Measurements from ENCODE around the gene GALNT5. TPM values are rescaled to one million over a fixed set of nuclear protein-coding genes. Genes with fewer than 3 reads are reported as not detected.

Gene GALNT5
- total RNA-seq, 1 donor from 2014 or later: 0.11 TPM

DNA sequence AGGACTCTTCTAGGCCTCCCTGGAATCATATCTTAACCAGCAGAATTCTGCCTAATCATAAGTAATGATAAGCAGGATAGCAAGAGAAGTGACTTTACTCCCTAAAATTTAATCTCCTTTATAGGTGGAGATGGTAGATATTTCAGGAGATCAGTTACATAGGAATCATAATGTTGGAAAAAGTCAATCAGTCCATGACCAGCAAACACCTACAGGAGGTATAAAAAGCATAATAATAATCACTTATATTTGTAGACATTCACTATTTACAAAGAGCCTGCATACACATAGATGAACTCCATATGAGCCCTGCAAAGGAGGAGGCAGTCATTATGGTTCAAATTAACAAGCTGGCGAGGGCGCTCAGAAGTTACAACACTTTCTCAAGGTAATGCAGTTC lies 2.5 kb downstream of the GALNT5 start:
- Histone ChIP-seq H3K9me3 (no peaks in the 10 kb centered on the region), H3K4me1 (peaks cover 0 to 10% of the 10 kb centered on the region in 2 donors), H3K36me3 (no peaks in the 10 kb centered on the region), H3K4me3 (no peak overlapping the region), H3K27me3 (no peaks in the 10 kb centered on the region), H3K27ac (peak overlapping the region in 1 of 2 donors; percentile 64)
- no peak for DNase-seq (ENCODE audit: low spot score in 2 of 2)
- TF ChIP-seq, protein P1, sequence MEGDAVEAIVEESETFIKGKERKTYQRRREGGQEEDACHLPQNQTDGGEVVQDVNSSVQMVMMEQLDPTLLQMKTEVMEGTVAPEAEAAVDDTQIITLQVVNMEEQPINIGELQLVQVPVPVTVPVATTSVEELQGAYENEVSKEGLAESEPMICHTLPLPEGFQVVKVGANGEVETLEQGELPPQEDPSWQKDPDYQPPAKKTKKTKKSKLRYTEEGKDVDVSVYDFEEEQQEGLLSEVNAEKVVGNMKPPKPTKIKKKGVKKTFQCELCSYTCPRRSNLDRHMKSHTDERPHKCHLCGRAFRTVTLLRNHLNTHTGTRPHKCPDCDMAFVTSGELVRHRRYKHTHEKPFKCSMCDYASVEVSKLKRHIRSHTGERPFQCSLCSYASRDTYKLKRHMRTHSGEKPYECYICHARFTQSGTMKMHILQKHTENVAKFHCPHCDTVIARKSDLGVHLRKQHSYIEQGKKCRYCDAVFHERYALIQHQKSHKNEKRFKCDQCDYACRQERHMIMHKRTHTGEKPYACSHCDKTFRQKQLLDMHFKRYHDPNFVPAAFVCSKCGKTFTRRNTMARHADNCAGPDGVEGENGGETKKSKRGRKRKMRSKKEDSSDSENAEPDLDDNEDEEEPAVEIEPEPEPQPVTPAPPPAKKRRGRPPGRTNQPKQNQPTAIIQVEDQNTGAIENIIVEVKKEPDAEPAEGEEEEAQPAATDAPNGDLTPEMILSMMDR (IDR thresholded peaks at IDR 0.05): no peak
- intact Hi-C loops (cut with DNase I): loop anchor here (10.0 kb wide), 1 partner anchor 925 kb away; the partner anchor contains the start of gene NR4A2

DNA sequence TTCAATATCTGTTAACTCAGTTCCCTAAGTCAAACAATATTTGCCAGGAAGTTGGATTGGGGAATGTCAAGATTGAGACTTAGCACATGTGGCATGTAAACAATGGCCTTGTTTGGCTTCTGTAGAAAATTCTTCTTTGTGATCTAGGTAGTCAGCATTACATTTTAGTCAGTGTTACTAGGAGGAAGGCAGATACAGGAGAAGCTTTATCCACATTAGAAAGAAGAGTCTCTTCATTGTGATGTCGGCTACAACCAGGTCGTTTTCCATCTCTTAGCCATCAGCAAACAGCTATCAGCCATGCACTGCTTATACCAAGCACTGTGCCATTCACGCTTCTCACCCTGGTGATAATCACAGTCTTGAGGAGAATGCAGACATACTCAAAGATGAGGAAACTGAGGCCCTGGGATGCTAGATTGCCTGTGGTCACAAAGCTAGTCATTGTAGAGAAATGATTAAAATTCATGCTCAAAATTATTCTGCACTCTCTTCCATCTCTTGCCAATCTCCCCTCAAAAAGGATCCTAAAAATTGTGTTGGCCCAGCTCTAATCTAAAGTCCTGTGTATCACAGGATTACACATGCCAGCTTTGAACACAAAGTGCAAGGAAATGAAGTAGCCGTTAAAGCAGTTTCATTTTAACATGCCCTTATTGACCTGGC lies 3.2 kb downstream of the GALNT5 start:
- Histone ChIP-seq H3K36me3 (no peaks in the 10 kb centered on the region), H3K27me3 (no peaks in the 10 kb centered on the region), H3K27ac (peak overlapping the region; percentile 41 to 64), H3K9me3 (no peaks in the 10 kb centered on the region), H3K4me3 (peak overlapping the region in 1 of 2 donors; percentile 44), H3K4me1 (peaks cover 0 to 10% of the 10 kb centered on the region in 2 donors)
- TF ChIP-seq, protein P1 (IDR thresholded peaks at IDR 0.05): no peak
- intact Hi-C loops (cut with DNase I): no loop called here
- no peak for DNase-seq (ENCODE audit: low spot score in 2 of 2)

DNA sequence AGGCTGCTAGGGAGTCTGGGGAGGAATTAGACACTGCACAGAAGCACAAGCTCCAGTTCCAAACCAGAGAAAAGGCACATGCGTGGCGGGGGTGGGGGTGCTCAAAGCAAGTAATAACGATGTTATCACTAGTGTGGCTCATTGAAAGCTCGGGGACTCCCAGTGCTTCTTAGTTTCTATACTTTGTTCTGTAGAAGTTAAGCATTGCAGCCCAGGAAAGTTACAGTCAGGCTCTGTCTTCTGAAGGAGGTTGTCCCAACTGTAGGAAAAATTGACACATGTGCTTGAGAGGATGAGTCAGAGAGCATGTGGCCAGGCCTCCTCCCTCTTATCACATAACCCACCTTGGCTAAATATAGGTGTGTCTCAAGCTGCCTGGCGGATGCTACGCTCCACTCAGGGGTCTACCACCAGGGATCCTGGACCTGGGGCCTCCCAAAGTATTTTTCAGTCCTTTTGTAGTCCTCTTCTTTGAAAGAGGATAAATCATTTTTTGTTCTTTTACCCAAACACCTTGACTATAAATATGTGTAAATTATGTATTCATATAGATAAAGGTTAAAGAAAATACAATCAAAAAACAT lies 3.8 kb downstream of the GALNT5 start:
- Histone ChIP-seq H3K27ac (peak overlapping the region; percentile 41 to 64), H3K4me1 (peaks cover 0 to 10% of the 10 kb centered on the region in 2 donors), H3K36me3 (no peaks in the 10 kb centered on the region), H3K9me3 (no peaks in the 10 kb centered on the region), H3K4me3 (peak overlapping the region in 1 of 2 donors; percentile 44), H3K27me3 (no peaks in the 10 kb centered on the region)
- TF ChIP-seq, protein P1 (IDR thresholded peaks at IDR 0.05): no peak
- DNase-seq (ENCODE audit: low spot score in 2 of 2): no peak
- intact Hi-C loops (cut with DNase I): no loop called here

DNA sequence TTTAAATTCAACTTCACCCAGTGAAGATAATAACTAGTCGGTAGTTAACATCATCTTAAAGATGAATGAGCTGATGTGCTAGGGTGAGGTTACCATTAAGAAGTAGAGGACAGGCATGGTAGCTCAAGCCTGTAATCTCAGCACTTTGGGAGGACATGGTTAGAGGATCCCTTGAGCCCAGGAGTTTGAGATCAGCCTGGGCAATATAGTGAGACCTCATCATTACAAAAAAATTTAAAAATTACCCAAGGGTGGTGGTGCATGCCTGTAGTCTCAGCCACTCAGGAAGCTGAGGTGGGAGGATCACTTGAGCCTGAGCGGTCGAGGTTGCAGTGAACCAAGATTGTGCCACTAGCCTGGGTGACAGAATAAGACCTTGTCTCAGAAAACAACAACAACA lies 4.7 kb downstream of the GALNT5 start:
- H3K9me3 ChIP-seq: no peaks in the 10 kb centered on the region
- no peak for DNase-seq (ENCODE audit: low spot score in 2 of 2)

DNA sequence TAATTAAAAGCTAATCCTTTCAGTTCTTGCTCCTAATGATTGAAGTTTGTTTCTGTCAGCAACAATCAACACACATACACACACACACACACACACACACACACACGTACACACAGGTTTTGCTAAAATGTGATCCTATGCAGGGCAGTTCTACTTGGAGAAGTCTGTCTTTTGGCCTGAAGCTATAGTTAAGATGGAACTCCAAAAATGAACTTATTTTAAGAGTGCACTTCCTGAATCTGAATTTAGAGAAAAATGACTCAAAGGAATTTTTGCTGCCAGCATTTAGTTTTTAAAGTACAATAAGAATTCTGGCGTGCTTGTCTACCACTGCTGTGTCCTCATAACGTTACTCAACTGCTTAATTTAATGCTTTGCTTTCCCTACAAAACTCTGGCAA lies 6.6 kb downstream of the GALNT5 start:
- TF ChIP-seq, protein P1 (IDR thresholded peaks at IDR 0.05): no peak
- intact Hi-C loops (cut with DNase I): no loop called here
- DNase-seq (ENCODE audit: low spot score in 2 of 2): no peak
- no peaks in the 10 kb centered on the region for H3K9me3 ChIP-seq
- no peaks in the 10 kb centered on the region for H3K27me3 ChIP-seq
- H3K36me3 ChIP-seq: no peaks in the 10 kb centered on the region
- peak overlapping the region; percentile 15 to 49 for H3K27ac ChIP-seq
- no peak overlapping the region for H3K4me3 ChIP-seq
- H3K4me1 ChIP-seq: peaks cover 0 to 10% of the 10 kb centered on the region in 2 donors

More for the DNA sequence above, 4.7 kb downstream of the GALNT5 start:
- Histone ChIP-seq H3K4me1 (peaks cover 0 to 10% of the 10 kb centered on the region in 2 donors), H3K27me3 (no peaks in the 10 kb centered on the region), H3K36me3 (no peaks in the 10 kb centered on the region), H3K4me3 (no peak overlapping the region), H3K27ac (no peak overlapping the region)
- intact Hi-C loops (cut with DNase I): no loop called here
- TF ChIP-seq, protein P1 (IDR thresholded peaks at IDR 0.05): no peak

Data from ascending aorta (tissue), 2 donors.